Spleen (tissue), 11 donors: Measurements from ENCODE around the gene SGPL1. TPM values are rescaled to one million over a fixed set of nuclear protein-coding genes. Genes with fewer than 3 reads are reported as not detected.
A peak's percentile ranks its signal among the peaks of the same experiment; 100 is the strongest.

Experiments
- DNase-seq: peaks from one replicate; pipeline ENCODE4 v3.0.0-alpha.2; 2020
- H3K27ac ChIP-seq, 8 donors: fragments of 200-600 bp; sonication (generic) in 7 of 8; 1 replicate in 4 of 8; 2 replicates in 4 of 8; pipeline versions ENCODE4 v1.5.0 to v1.8.0; 2016 to 2021; ENCODE audit warnings: inconsistent platforms in 4 of 8, mild to moderate bottlenecking in 4 of 8, moderate library complexity in 1 of 8
- H3K27me3 ChIP-seq, 7 donors: fragments of 200-600 bp; sonication (generic) in 6 of 7; replicated peaks in 1 of 7; 1 replicate in 4 of 7; 2 replicates in 3 of 7; pipeline versions ENCODE4 v1.5.0 to v1.8.0; 2016 to 2021; ENCODE audit warnings: inconsistent platforms in 3 of 7, mild to moderate bottlenecking in 1 of 7
- H3K36me3 ChIP-seq, 6 donors: fragments of 200-600 bp; sonication (generic) in 5 of 6; 1 replicate in 4 of 6; 2 replicates in 2 of 6; pipeline versions ENCODE4 v1.5.0 to v1.8.0; 2016 to 2021; ENCODE audit warnings: inconsistent platforms in 2 of 6
- H3K4me1 ChIP-seq, 6 donors: fragments of 200-600 bp; sonication (generic) in 5 of 6; 1 replicate in 3 of 6; 2 replicates in 3 of 6; pipeline versions ENCODE4 v1.5.0 to v1.8.0; 2016 to 2021; ENCODE audit warnings: inconsistent platforms in 3 of 6
- H3K4me3 ChIP-seq, 8 donors: fragments of 200-600 bp; sonication (generic) in 7 of 8; 1 replicate in 4 of 8; 2 replicates in 4 of 8; pipeline versions ENCODE4 v1.5.0 to v1.8.0; 2016 to 2021; ENCODE audit warnings: inconsistent platforms in 4 of 8, mild to moderate bottlenecking in 4 of 8, moderate library complexity in 2 of 8
- H3K9me3 ChIP-seq, 8 donors: fragments of 200-600 bp; sonication (generic) in 7 of 8; 1 replicate in 4 of 8; 2 replicates in 4 of 8; pipeline versions ENCODE4 v1.5.0 to v1.8.0; 2016 to 2021; ENCODE audit warnings: inconsistent platforms in 4 of 8
- CTCF ChIP-seq, 11 experiments: fragments of 200-600 bp in 7 of 11; fragments of 450-650 bp in 4 of 11; sonication (generic) in 4 of 11; IDR thresholded peaks in 8 of 11; conservative IDR thresholded peaks in 3 of 11; 1 replicate in 7 of 11; 2 replicates in 4 of 11; pipeline versions ENCODE4 v1.4.0 to v1.8.0; 2016 to 2021; ENCODE audit warnings: antibody characterized with exemption in 11 of 11, inconsistent platforms in 4 of 11, mild to moderate bottlenecking in 1 of 11
- POLR2A ChIP-seq, 3 donors: fragments of 450-650 bp; IDR thresholded peaks; one replicate each; pipeline ENCODE4 v1.5.1; 2017; ENCODE audit warnings: antibody characterized with exemption in 3 of 3, mild to moderate bottlenecking in 1 of 3
- POLR2AphosphoS5 ChIP-seq, 3 donors: sonication (generic); formaldehyde crosslinking; IDR thresholded peaks; one replicate each; pipeline ENCODE4 v1.5.1; 2017; ENCODE audit warnings: antibody characterized with exemption in 3 of 3
- WGBS, 5 donors: extraction: QIAGEN DNeasy Blood & Tissue Kit in 3 of 5; methylation state at CpG; one replicate each; pipeline versions ENCODE4 v1.1.5 to v1.1.7; 2013 to 2018; 5-methylcytosine and 5-hydroxymethylcytosine counted together
- intact Hi-C: fragments of 100-400 bp; cut with DNase I; formaldehyde crosslinking; loops from one replicate; pipeline ENCODE4 v1.15.0; 2023; ENCODE audit warnings: low total_unique reads
- polyA plus RNA-seq, 3 donors: library from polyadenylated mRNA; stranded (reverse); fragments of 200-250 nt; gene quantifications; one replicate each; pipeline ENCODE4 v1.2.1, GENCODE V29; 2013
- total RNA-seq, 7 donors: library from RNA; depleted of rRNA in 3 of 7; stranded (reverse); fragments of >200 nt in 3 of 7; fragmentation: NEBNext Ultra II Directional in 4 of 7; extraction: Animal tissue kit (Norgen Biotek cat#: 25700) in 4 of 7; gene quantifications; one replicate each; pipeline versions ENCODE4 v1.1.0 to v1.2.1, GENCODE V29; 2016 to 2021
- donor health status: healthy with polysubstance abuse.
- donor health status: DM: no; HTN: no; CAD: no; lungs with moderate emphysema.
- donor health status: DM: no; HTN: no; CAD: no.
- donor health status: Bipolar disorder and iron deficiency.
- donor health status: healthy.
- donor health status: DM: no; HTN: no; CAD: no.
- donor health status: DM: yes; HTN: yes; CAD: no.

SGPL1 gene
- total and polyA plus RNA-seq, 10 donors = 6.8 to 75.1 (median 60.7) TPM

GRCh38 chr10:70771311-70772194, 44.2 kb upstream of the SGPL1 start:
- H3K36me3 ChIP-seq = no peaks in the 10 kb centered on the region
- no peaks in the 10 kb centered on the region for H3K4me1 ChIP-seq
- H3K27ac ChIP-seq = no peak overlapping the region
- DNase-seq = peak; percentile 61
- H3K4me3 ChIP-seq = no peak overlapping the region
- no peak for TF ChIP-seq CTCF (IDR thresholded peaks at IDR 0.05 in 8 of 11, conservative IDR thresholded peaks at IDR 0.05 in 3 of 11)
- no peak for TF ChIP-seq POLR2AphosphoS5 (IDR thresholded peaks at IDR 0.05)
- no peak for TF ChIP-seq POLR2A (IDR thresholded peaks at IDR 0.05)
- intact Hi-C loops = no loop called here
- H3K27me3 ChIP-seq = no peaks in the 10 kb centered on the region
- 83 to 93% (median 89%) methylated on average over 8 of the region's 8 CpGs for WGBS, 5 donors
- peaks cover 0 to 4% (median under 1%) of the 10 kb centered on the region in 8 donors for H3K9me3 ChIP-seq

GRCh38 chr10:70772627-70773026, 43.1 kb upstream of the SGPL1 start:
- peak; percentile 70 for DNase-seq
- no peak overlapping the region for H3K27ac ChIP-seq
- WGBS, 5 donors = 84 to 92% (median 85%) methylated on average over 4 of the region's 4 CpGs
- TF ChIP-seq POLR2A (IDR thresholded peaks at IDR 0.05) (no peak), POLR2AphosphoS5 (IDR thresholded peaks at IDR 0.05) (no peak), CTCF (IDR thresholded peaks at IDR 0.05 in 8 of 11, conservative IDR thresholded peaks at IDR 0.05 in 3 of 11) (no peak)
- H3K36me3 ChIP-seq = no peaks in the 10 kb centered on the region
- H3K4me3 ChIP-seq = no peak overlapping the region
- intact Hi-C loops = no loop called here
- no peaks in the 10 kb centered on the region for H3K4me1 ChIP-seq
- no peaks in the 10 kb centered on the region for H3K27me3 ChIP-seq
- no peaks in the 10 kb centered on the region for H3K9me3 ChIP-seq

GRCh38 chr10:70773461-70773860, 42.3 kb upstream of the SGPL1 start:
- Histone ChIP-seq H3K36me3 (no peaks in the 10 kb centered on the region), H3K4me1 (no peaks in the 10 kb centered on the region), H3K4me3 (no peak overlapping the region), H3K27ac (no peak overlapping the region), H3K27me3 (no peaks in the 10 kb centered on the region), H3K9me3 (no peaks in the 10 kb centered on the region)
- no peak for DNase-seq
- intact Hi-C loops = no loop called here
- TF ChIP-seq CTCF (IDR thresholded peaks at IDR 0.05 in 8 of 11, conservative IDR thresholded peaks at IDR 0.05 in 3 of 11) = no peak
- TF ChIP-seq POLR2AphosphoS5 (IDR thresholded peaks at IDR 0.05) = no peak
- no peak for TF ChIP-seq POLR2A (IDR thresholded peaks at IDR 0.05)
- WGBS, 5 donors = 80 to 92% (median 86%) methylated on average over 8 to 9 of the region's 9 CpGs

- Histone ChIP-seq H3K4me3 (no peak overlapping the region), H3K27me3 (no peaks in the 10 kb centered on the region), H3K9me3 (no peaks in the 10 kb centered on the region), H3K4me1 (no peaks in the 10 kb centered on the region), H3K36me3 (no peaks in the 10 kb centered on the region), H3K27ac (no peak overlapping the region)
- intact Hi-C loops = no loop called here
- DNase-seq = peak; percentile 54
- TF ChIP-seq CTCF (IDR thresholded peaks at IDR 0.05 in 8 of 11, conservative IDR thresholded peaks at IDR 0.05 in 3 of 11) = no peak
- TF ChIP-seq POLR2A (IDR thresholded peaks at IDR 0.05) = no peak
- no peak for TF ChIP-seq POLR2AphosphoS5 (IDR thresholded peaks at IDR 0.05)
- WGBS, 5 donors = 84 to 93% (median 87%) methylated on average over 12 to 14 of the region's 14 CpGs
Measured at GRCh38 chr10:70773965-70774809, 41.6 kb upstream of the SGPL1 start.
